NB4 (cell line): Measurements from ENCODE around the gene TNRC18.

Experiments
- DNase-seq: peaks from one replicate; pipeline ENCODE4 v3.0.0; 2010; ENCODE audit warnings: low read depth
- H3K4me3 ChIP-seq: one replicate; pipeline ENCODE4 v1.5.1; 2011; ENCODE audit warnings: mild to moderate bottlenecking, low read depth, low read length, moderate library complexity
- CTCF ChIP-seq: IDR thresholded peaks from one replicate; pipeline ENCODE4 v1.5.1; 2012; ENCODE audit warnings: low read depth, low read length
- MAX ChIP-seq: IDR thresholded peaks from 2 replicates; pipeline ENCODE4 v1.6.1; 2011; ENCODE audit warnings: low read depth, low read length
- MYC ChIP-seq: IDR thresholded peaks from 2 replicates; pipeline ENCODE4 v1.6.1; 2011; ENCODE audit warnings: low read depth, low read length
- POLR2A ChIP-seq: IDR thresholded peaks from 2 replicates; pipeline ENCODE4 v1.6.1; 2011; ENCODE audit warnings: mild to moderate bottlenecking; ENCODE audit not compliant: insufficient read length; ENCODE audit errors: extremely low read depth

TNRC18 gene

GRCh38 chr7:5439572-5440496, 16.2 kb upstream of the TNRC18 start:
- DNase-seq = no peak
- H3K4me3 ChIP-seq = no peak overlapping the region
- TF ChIP-seq MYC = no peak

- DNase-seq = no peak
- no peak overlapping the region for H3K4me3 ChIP-seq
- TF ChIP-seq POLR2A = no peak
- TF ChIP-seq MAX = no peak
- TF ChIP-seq MYC = no peak
- no peak for TF ChIP-seq CTCF
Measured at GRCh38 chr7:5439209-5439571, 15.6 kb upstream of the TNRC18 start.

GRCh38 chr7:5437987-5438386, 14.4 kb upstream of the TNRC18 start:
- no peak for TF ChIP-seq POLR2A
- no peak for TF ChIP-seq MAX
- no peak for TF ChIP-seq MYC
- TF ChIP-seq CTCF = no peak
- no peak overlapping the region for H3K4me3 ChIP-seq
- DNase-seq = no peak

- TF ChIP-seq CTCF = no peak
- no peak for TF ChIP-seq MYC
- no peak for TF ChIP-seq MAX
- TF ChIP-seq POLR2A = no peak
- H3K4me3 ChIP-seq = no peak overlapping the region
- DNase-seq = no peak
Measured at GRCh38 chr7:5437348-5437892, 13.8 kb upstream of the TNRC18 start.

- TF ChIP-seq MAX (no peak), POLR2A (no peak), CTCF (no peak), MYC (no peak)
- H3K4me3 ChIP-seq = no peak overlapping the region
- DNase-seq = no peak
Measured at GRCh38 chr7:5436003-5436678, 12.5 kb upstream of the TNRC18 start.

- TF ChIP-seq MAX (no peak), CTCF (no peak), MYC (no peak)
- H3K4me3 ChIP-seq = no peak overlapping the region
- no peak for DNase-seq
Measured at GRCh38 chr7:5435291-5436002, 11.8 kb upstream of the TNRC18 start.
